HCT116 (cell line): ENCODE results near the gene PLA2R1. TPM values are rescaled to one million over a fixed set of nuclear protein-coding genes. Genes with fewer than 3 reads are reported as not detected.

Experiments used
- ATAC-seq: fragments of 200-7000 bp; cut with Tn5 transposase; 2 replicates; pipeline ENCODE4 v1.9.1; 2020; ENCODE audit warnings: mild to moderate bottlenecking, moderate library complexity
- BruUV-seq: library from RNA; stranded (reverse); fragments of 400-500 nt; replicated peaks from 2 replicates; lab custom pipeline; 2021; lab: Mats Ljungman, UMichigan
- CTCF ChIA-PET: fragments of 300-600 bp; sonication (Branson Sonifier 250); formaldehyde crosslinking; loops from one replicate; lab custom pipeline; 2021; ENCODE audit warnings: antibody characterized with exemption; lab: Charles Lee
- POLR2A ChIA-PET: fragments of 300-600, 350-600 bp; sonication (Branson Sonifier 250); formaldehyde crosslinking; loops from one replicate; lab custom pipeline; 2021; ENCODE audit warnings: antibody characterized with exemption; lab: Charles Lee
- RAD21 ChIA-PET, 2 experiments: fragments of 300-600 bp; sonication (Branson Sonifier 250); formaldehyde crosslinking; loops; one replicate each; lab custom pipeline; 2023; ENCODE audit warnings: low total read pairs in 2 of 2; ENCODE audit not compliant: uncharacterized antibody in 2 of 2, unreplicated experiment in 2 of 2, low non-redundant PET in 1 of 2; lab: Charles Lee
- DNase-seq: peaks from one replicate; pipeline ENCODE4 v3.0.0-alpha.2; 2010; ENCODE audit warnings: low read depth, low spot score
- H2AFZ ChIP-seq: fragments of 200-600 bp; shearing (Covaris generic), sonication (generic); 2 replicates; pipeline ENCODE4 v1.6.1; 2017; ENCODE audit warnings: low read depth, mixed run types, mixed read lengths, antibody characterized with exemption, low read length; ENCODE audit not compliant: poor library complexity, severe bottlenecking
- H3K27ac ChIP-seq: 2 replicates; pipeline ENCODE4 v1.5.1; 2012; ENCODE audit warnings: low read depth, low read length
- H3K27me3 ChIP-seq: fragments of 200-600 bp; sonication (generic); 2 replicates; pipeline ENCODE4 v1.6.1; 2016; ENCODE audit warnings: mixed run types, low read length, mixed read lengths; ENCODE audit not compliant: insufficient read depth
- H3K36me3 ChIP-seq, 2 experiments: fragments of 200-500 bp in 1 of 2; fragments of 200-600 bp in 1 of 2; sonication (Bioruptor generic) in 1 of 2; sonication (generic) in 1 of 2; 2 replicates each; pipeline versions ENCODE4 v1.5.1 to v1.6.1; 2014 to 2016; ENCODE audit warnings: low read length in 2 of 2, inconsistent platforms in 1 of 2, mixed read lengths in 1 of 2, mixed run types in 1 of 2; ENCODE audit not compliant: insufficient read depth in 2 of 2, control insufficient read depth in 1 of 2
- H3K4me1 ChIP-seq, 2 experiments: fragments of 200-600 bp in 1 of 2; sonication (generic) in 1 of 2; 2 replicates each; pipeline versions ENCODE4 v1.5.1 to v1.6.1; 2012 to 2017; ENCODE audit warnings: low read length in 2 of 2, inconsistent platforms in 1 of 2, mild to moderate bottlenecking in 1 of 2, mixed read lengths in 1 of 2, mixed run types in 1 of 2, moderate library complexity in 1 of 2; ENCODE audit not compliant: insufficient read depth in 2 of 2, control insufficient read depth in 1 of 2
- H3K4me2 ChIP-seq: fragments of 200-600 bp; sonication (generic); 2 replicates; pipeline ENCODE4 v1.6.1; 2017; ENCODE audit warnings: mixed run types, low read length, mixed read lengths
- H3K4me3 ChIP-seq, 2 experiments: fragments of 200-600 bp in 1 of 2; sonication (generic) in 1 of 2; replicated peaks in 1 of 2; 2 replicates each; pipeline ENCODE4 v1.5.1; 2011 to 2016; ENCODE audit warnings: low read length in 2 of 2, control low read depth in 1 of 2, low read depth in 1 of 2, mild to moderate bottlenecking in 1 of 2, mixed read lengths in 1 of 2, mixed run types in 1 of 2
- H3K79me2 ChIP-seq: fragments of 200-600 bp; sonication (generic); 2 replicates; pipeline ENCODE4 v1.6.1; 2017; ENCODE audit warnings: mild to moderate bottlenecking, mixed run types, low read length, moderate library complexity, mixed read lengths; ENCODE audit not compliant: insufficient read depth
- H3K9ac ChIP-seq: fragments of 200-600 bp; sonication (generic); 2 replicates; pipeline ENCODE4 v1.6.1; 2016; ENCODE audit warnings: low read length, mixed read lengths
- H3K9me2 ChIP-seq: fragments of 200-600 bp; sonication (generic), shearing (Covaris generic); 2 replicates; pipeline ENCODE4 v1.6.1; 2017; ENCODE audit warnings: mixed run types, mild to moderate bottlenecking, moderate library complexity; ENCODE audit not compliant: insufficient read depth
- H3K9me3 ChIP-seq, 2 experiments: fragments of 200-500 bp in 1 of 2; fragments of 200-600 bp in 1 of 2; sonication (Bioruptor generic) in 1 of 2; sonication (generic) in 1 of 2; 2 replicates each; pipeline ENCODE4 v1.6.1; 2014 to 2017; ENCODE audit warnings: low read length in 2 of 2, mixed read lengths in 2 of 2, inconsistent platforms in 1 of 2, low read depth in 1 of 2, mild to moderate bottlenecking in 1 of 2, mixed run types in 1 of 2, moderate library complexity in 1 of 2; ENCODE audit not compliant: control insufficient read depth in 1 of 2, insufficient read depth in 1 of 2
- H4K20me1 ChIP-seq: fragments of 200-600 bp; sonication (generic), shearing (Covaris generic); 2 replicates; pipeline ENCODE4 v1.6.1; 2017; ENCODE audit warnings: mixed run types, mild to moderate bottlenecking, moderate library complexity; ENCODE audit not compliant: insufficient read depth
- CBX3 ChIP-seq: IDR thresholded peaks from 2 replicates; pipeline ENCODE4 v1.6.1; 2012; ENCODE audit warnings: low read depth
- CEBPB ChIP-seq: IDR thresholded peaks from 2 replicates; pipeline ENCODE4 v1.6.1; 2012; ENCODE audit warnings: low read depth
- EGR1 ChIP-seq: IDR thresholded peaks from 2 replicates; pipeline ENCODE4 v1.6.1; 2012; ENCODE audit warnings: low read depth
- EZH2phosphoT487 ChIP-seq: fragments of 200-600 bp; IDR thresholded peaks from 2 replicates; pipeline ENCODE4 v1.6.1; 2018; ENCODE audit warnings: antibody characterized with exemption, borderline replicate concordance
- JUND ChIP-seq: IDR thresholded peaks from 2 replicates; pipeline ENCODE4 v1.6.1; 2012
- MAX ChIP-seq: IDR thresholded peaks from 2 replicates; pipeline ENCODE4 v1.6.1; 2012
- POLR2A ChIP-seq: IDR thresholded peaks from 2 replicates; pipeline ENCODE4 v1.7.0; 2011; ENCODE audit warnings: borderline replicate concordance; ENCODE audit not compliant: insufficient read depth, insufficient read length; ENCODE audit errors: extremely low read depth
- POLR2AphosphoS5 ChIP-seq: IDR thresholded peaks from 2 replicates; pipeline ENCODE4 v1.6.1; 2011; ENCODE audit warnings: mild to moderate bottlenecking, low read depth, low read length, moderate library complexity
- REST ChIP-seq: IDR thresholded peaks from 2 replicates; pipeline ENCODE4 v1.6.1; 2012; ENCODE audit warnings: low read depth
- SP1 ChIP-seq: IDR thresholded peaks from 2 replicates; pipeline ENCODE4 v1.6.1; 2012; ENCODE audit warnings: low read depth
- TCF7L2 ChIP-seq: IDR thresholded peaks from 2 replicates; pipeline ENCODE4 v1.7.0; 2011; ENCODE audit warnings: borderline replicate concordance, inconsistent platforms; ENCODE audit not compliant: insufficient read depth, insufficient read length; ENCODE audit errors: extremely low read depth
- ZNF274 ChIP-seq: fragments of 200-500 bp; sonication (Bioruptor generic); IDR thresholded peaks from 2 replicates; pipeline ENCODE4 v1.6.1; 2014; ENCODE audit warnings: mild to moderate bottlenecking, low read depth, low read length, inconsistent platforms
- intact Hi-C: fragments of 100-400 bp; cut with micrococcal nuclease; formaldehyde crosslinking; loops from 2 replicates; pipeline ENCODE4 v1.10.0; 2022
- total RNA-seq: library from RNA; stranded (reverse); gene quantifications from one replicate; pipeline ENCODE4 v1.2.1, GENCODE V29; 2021; ENCODE audit not compliant: unreplicated experiment

Gene PLA2R1
- total RNA-seq, 1 experiment from 2014 or later: 0.34 TPM

- no peaks in the 10 kb centered on the region for H4K20me1 ChIP-seq
- no peak overlapping the region for H2AFZ ChIP-seq
- no peak overlapping the region for H3K27ac ChIP-seq
- no peaks in the 10 kb centered on the region for H3K9me3 ChIP-seq
- no peaks in the 10 kb centered on the region for H3K4me1 ChIP-seq
- ChIA-PET RAD21 (no interaction called here), POLR2A (no interaction called here), CTCF (no interaction called here)
- H3K79me2 ChIP-seq: no peaks in the 10 kb centered on the region
- no peak for ATAC-seq
- no peaks in the 10 kb centered on the region for H3K36me3 ChIP-seq
- no peaks in the 10 kb centered on the region for H3K9me2 ChIP-seq
- DNase-seq: no peak
- H3K9ac ChIP-seq: no peak overlapping the region
- H3K4me3 ChIP-seq: no peak overlapping the region
- no peak overlapping the region for H3K4me2 ChIP-seq
- intact Hi-C loops: no loop called here
- no peaks in the 10 kb centered on the region for H3K27me3 ChIP-seq
- TF ChIP-seq CEBPB (no peak), EGR1 (no peak), POLR2A (no peak), SP1 (no peak), JUND (no peak), CBX3 (no peak), TCF7L2 (no peak), MAX (no peak), EZH2phosphoT487 (no peak), REST (no peak), ZNF274 (no peak), POLR2AphosphoS5 (no peak)
- no TSS peak for BruUV-seq
Observed at GRCh38 chr2:160041091-160041490, 21.3 kb downstream of the PLA2R1 start.
